Neural progenitor cell (in vitro differentiated cells): ENCODE data around the gene FYB2. TPM values are rescaled to one million over a fixed set of nuclear protein-coding genes. Genes with fewer than 3 reads are reported as not detected.

Experiments
- DNase-seq: peaks from one replicate; pipeline ENCODE4 v3.0.0-alpha.2; 2016; ENCODE audit warnings: low spot score
- H2AFZ ChIP-seq: fragments of 200-600 bp; sonication (generic); replicated peaks from 2 replicates; pipeline ENCODE4 v1.6.1; 2016; ENCODE audit warnings: antibody characterized with exemption
- H3F3A ChIP-seq: fragments of 200-600 bp; sonication (generic); 2 replicates; pipeline ENCODE4 v1.6.1; 2016; ENCODE audit warnings: antibody characterized with exemption, low read depth
- H3K27ac ChIP-seq: fragments of 200-600 bp; sonication (generic); 2 replicates; pipeline ENCODE4 v1.5.1; 2016; ENCODE audit warnings: mild to moderate bottlenecking
- H3K27me3 ChIP-seq: fragments of 200-600 bp; sonication (generic); 2 replicates; pipeline ENCODE4 v1.6.1; 2016; ENCODE audit warnings: mild to moderate bottlenecking, moderate library complexity
- H3K36me3 ChIP-seq: fragments of 200-600 bp; sonication (generic); 2 replicates; pipeline ENCODE4 v1.5.1; 2016
- H3K4me1 ChIP-seq: fragments of 200-600 bp; sonication (generic); 2 replicates; pipeline ENCODE4 v1.6.1; 2016; ENCODE audit warnings: mixed run types
- H3K4me2 ChIP-seq: fragments of 200-600 bp; sonication (generic); 2 replicates; pipeline ENCODE4 v1.6.1; 2016
- H3K4me3 ChIP-seq: fragments of 200-600 bp; sonication (generic); 2 replicates; pipeline ENCODE4 v1.5.1; 2016
- H3K79me2 ChIP-seq: fragments of 200-600 bp; sonication (generic); 2 replicates; pipeline ENCODE4 v1.6.1; 2016; ENCODE audit warnings: low read depth
- H3K9ac ChIP-seq: fragments of 200-600 bp; sonication (generic); 2 replicates; pipeline ENCODE4 v1.6.1; 2016
- H3K9me3 ChIP-seq: fragments of 200-600 bp; sonication (generic); 2 replicates; pipeline ENCODE4 v1.5.1; 2016; ENCODE audit warnings: low read depth
- H4K20me1 ChIP-seq: fragments of 200-600 bp; sonication (generic); 2 replicates; pipeline ENCODE4 v1.6.1; 2016; ENCODE audit warnings: low read depth
- H3K27ac Mint-ChIP-seq: 3 replicates; pipeline ENCODE4 v1.8.0; 2021; ENCODE audit warnings: mixed read lengths
- H3K27me3 Mint-ChIP-seq: 2 replicates; pipeline ENCODE4 v1.8.0; 2022; ENCODE audit warnings: low read depth, mild to moderate bottlenecking, inconsistent platforms, moderate library complexity, mixed read lengths; ENCODE audit not compliant: insufficient read depth
- H3K36me3 Mint-ChIP-seq: 3 replicates; pipeline ENCODE4 v1.8.0; 2021; ENCODE audit warnings: mixed read lengths
- H3K4me1 Mint-ChIP-seq: 3 replicates; pipeline ENCODE4 v1.8.0; 2021; ENCODE audit warnings: mixed read lengths
- H3K4me3 Mint-ChIP-seq: 3 replicates; pipeline ENCODE4 v1.8.0; 2021; ENCODE audit warnings: mild to moderate bottlenecking, moderate library complexity, mixed read lengths
- H3K9me3 Mint-ChIP-seq: 3 replicates; pipeline ENCODE4 v1.8.0; 2020; ENCODE audit warnings: mixed read lengths
- EZH2 ChIP-seq: fragments of 200-600 bp; sonication (generic); IDR thresholded peaks from 2 replicates; pipeline ENCODE4 v1.6.1; 2017; ENCODE audit warnings: antibody characterized with exemption, mild to moderate bottlenecking, moderate library complexity
- EZH2phosphoT487 ChIP-seq: fragments of 200-600 bp; sonication (generic); IDR thresholded peaks from 2 replicates; pipeline ENCODE4 v1.6.1; 2017; ENCODE audit warnings: antibody characterized with exemption
- total RNA-seq: library from RNA; depleted of rRNA; stranded (reverse); fragments of >200 nt; gene quantifications from 2 replicates; pipeline ENCODE4 v1.2.3, GENCODE V29; 2015; ENCODE audit warnings: low replicate concordance
- TF ChIP-seq, protein P1 (sequence below): fragments of 200-600 bp; sonication (generic); IDR thresholded peaks from 2 replicates; pipeline ENCODE4 v1.5.1; 2017; ENCODE audit warnings: antibody characterized with exemption, mild to moderate bottlenecking

FYB2 gene
- total RNA-seq, 1 donor from 2014 or later = 8.9 TPM

DNA sequence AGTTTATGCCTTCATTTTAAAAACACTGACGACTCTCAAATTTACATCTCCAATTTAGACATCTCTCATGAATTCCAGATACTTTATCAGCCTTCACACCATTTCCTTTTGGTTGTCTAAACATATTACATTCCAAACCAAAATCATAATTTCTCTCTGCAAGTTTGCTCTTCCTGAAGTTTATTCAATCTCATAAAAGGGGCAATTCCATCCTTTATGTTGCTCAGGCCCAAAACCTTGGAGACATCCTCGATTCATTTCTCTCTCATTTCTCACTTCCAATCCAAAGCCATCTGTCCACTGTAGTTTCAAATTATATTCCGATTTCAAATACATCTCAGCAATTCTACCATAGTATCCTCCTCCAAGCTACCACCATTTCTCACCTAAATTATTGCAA is 74.0 kb downstream of the FYB2 start:
- Histone ChIP-seq H3K36me3 (no peaks in the 10 kb centered on the region), H3K9me3 (peaks cover 5% of the 10 kb centered on the region), H3K4me1 (no peaks in the 10 kb centered on the region), H3K4me3 (no peak overlapping the region), H2AFZ (no peak overlapping the region), H3K4me2 (no peak overlapping the region), H3K79me2 (no peaks in the 10 kb centered on the region), H4K20me1 (no peaks in the 10 kb centered on the region), H3F3A (no peaks in the 10 kb centered on the region), H3K27ac (no peak overlapping the region), H3K9ac (no peak overlapping the region), H3K27me3 (no peaks in the 10 kb centered on the region)
- Mint-ChIP-seq H3K9me3 (no peaks in the 10 kb centered on the region), H3K27ac (no peak overlapping the region), H3K4me3 (no peak overlapping the region), H3K4me1 (no peaks in the 10 kb centered on the region), H3K36me3 (no peaks in the 10 kb centered on the region), H3K27me3 (peaks cover 2% of the 10 kb centered on the region)
- no peak for DNase-seq
- TF ChIP-seq, protein P1, sequence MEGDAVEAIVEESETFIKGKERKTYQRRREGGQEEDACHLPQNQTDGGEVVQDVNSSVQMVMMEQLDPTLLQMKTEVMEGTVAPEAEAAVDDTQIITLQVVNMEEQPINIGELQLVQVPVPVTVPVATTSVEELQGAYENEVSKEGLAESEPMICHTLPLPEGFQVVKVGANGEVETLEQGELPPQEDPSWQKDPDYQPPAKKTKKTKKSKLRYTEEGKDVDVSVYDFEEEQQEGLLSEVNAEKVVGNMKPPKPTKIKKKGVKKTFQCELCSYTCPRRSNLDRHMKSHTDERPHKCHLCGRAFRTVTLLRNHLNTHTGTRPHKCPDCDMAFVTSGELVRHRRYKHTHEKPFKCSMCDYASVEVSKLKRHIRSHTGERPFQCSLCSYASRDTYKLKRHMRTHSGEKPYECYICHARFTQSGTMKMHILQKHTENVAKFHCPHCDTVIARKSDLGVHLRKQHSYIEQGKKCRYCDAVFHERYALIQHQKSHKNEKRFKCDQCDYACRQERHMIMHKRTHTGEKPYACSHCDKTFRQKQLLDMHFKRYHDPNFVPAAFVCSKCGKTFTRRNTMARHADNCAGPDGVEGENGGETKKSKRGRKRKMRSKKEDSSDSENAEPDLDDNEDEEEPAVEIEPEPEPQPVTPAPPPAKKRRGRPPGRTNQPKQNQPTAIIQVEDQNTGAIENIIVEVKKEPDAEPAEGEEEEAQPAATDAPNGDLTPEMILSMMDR = no peak
- TF ChIP-seq EZH2 (no peak), EZH2phosphoT487 (no peak)

DNA sequence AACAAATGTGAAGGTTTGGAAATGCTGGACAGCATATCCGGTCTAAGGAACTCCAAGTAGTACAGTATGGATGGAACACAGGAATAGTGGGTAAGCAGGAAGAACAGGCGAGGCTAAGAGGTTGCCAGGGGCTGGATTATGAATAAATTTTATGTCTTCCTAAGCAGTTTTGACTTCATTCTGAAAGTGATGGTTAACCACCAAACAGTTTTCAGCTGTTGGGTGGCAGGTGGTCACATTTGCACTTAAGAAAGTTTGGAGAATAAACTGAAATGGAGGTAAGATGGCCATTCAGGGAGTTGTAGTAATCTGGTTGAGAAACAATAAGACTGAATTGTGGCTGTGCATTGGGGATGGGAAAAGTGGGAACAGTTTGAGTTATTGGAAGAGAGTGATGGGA is 90.2 kb downstream of the FYB2 start:
- Mint-ChIP-seq H3K4me1 (no peaks in the 10 kb centered on the region), H3K27me3 (peaks cover 2% of the 10 kb centered on the region), H3K27ac (no peak overlapping the region), H3K4me3 (no peak overlapping the region), H3K9me3 (no peaks in the 10 kb centered on the region), H3K36me3 (no peaks in the 10 kb centered on the region)
- H3K9me3 ChIP-seq = no peaks in the 10 kb centered on the region
- DNase-seq = no peak
- H4K20me1 ChIP-seq = no peaks in the 10 kb centered on the region
- H3K36me3 ChIP-seq = no peaks in the 10 kb centered on the region
- H2AFZ ChIP-seq = no peak overlapping the region
- TF ChIP-seq EZH2phosphoT487 (no peak), EZH2 (no peak)
- TF ChIP-seq, protein P1 = no peak
- H3K27me3 ChIP-seq = no peaks in the 10 kb centered on the region
- no peak overlapping the region for H3K27ac ChIP-seq
- no peaks in the 10 kb centered on the region for H3K4me1 ChIP-seq
- H3K79me2 ChIP-seq = no peaks in the 10 kb centered on the region
- no peaks in the 10 kb centered on the region for H3F3A ChIP-seq
- no peak overlapping the region for H3K9ac ChIP-seq
- no peak overlapping the region for H3K4me2 ChIP-seq
- H3K4me3 ChIP-seq = no peak overlapping the region

DNA sequence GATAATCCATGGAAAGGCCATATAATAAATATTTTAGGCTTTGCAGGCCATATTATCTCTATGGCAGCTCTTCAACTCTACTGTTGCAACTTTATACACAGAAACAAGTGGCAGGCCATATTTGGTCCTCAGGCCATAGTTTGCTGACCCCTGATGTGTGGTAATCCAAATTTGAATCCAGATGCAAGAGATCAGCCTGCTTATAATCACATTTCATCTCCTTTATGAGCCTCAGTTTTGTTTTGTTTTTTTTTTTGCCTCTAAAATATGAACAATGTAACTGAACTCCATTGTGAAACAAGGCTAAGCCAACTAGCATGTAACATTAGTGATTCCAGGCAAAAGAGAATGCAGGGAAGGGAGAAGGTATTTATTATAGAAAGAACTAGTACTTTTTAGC is 92.5 kb downstream of the FYB2 start:
- Histone ChIP-seq H3F3A (no peaks in the 10 kb centered on the region), H3K27me3 (no peaks in the 10 kb centered on the region), H4K20me1 (no peaks in the 10 kb centered on the region), H3K4me2 (no peak overlapping the region), H3K27ac (no peak overlapping the region), H3K79me2 (no peaks in the 10 kb centered on the region), H2AFZ (no peak overlapping the region), H3K9ac (no peak overlapping the region), H3K4me3 (no peak overlapping the region), H3K9me3 (no peaks in the 10 kb centered on the region), H3K36me3 (no peaks in the 10 kb centered on the region), H3K4me1 (no peaks in the 10 kb centered on the region)
- TF ChIP-seq, protein P1 = no peak
- TF ChIP-seq EZH2 (no peak), EZH2phosphoT487 (no peak)
- no peak overlapping the region for H3K4me3 Mint-ChIP-seq
- H3K27ac Mint-ChIP-seq = no peak overlapping the region
- no peaks in the 10 kb centered on the region for H3K27me3 Mint-ChIP-seq
- no peaks in the 10 kb centered on the region for H3K9me3 Mint-ChIP-seq
- H3K36me3 Mint-ChIP-seq = no peaks in the 10 kb centered on the region
- no peak for DNase-seq
- no peaks in the 10 kb centered on the region for H3K4me1 Mint-ChIP-seq

DNA sequence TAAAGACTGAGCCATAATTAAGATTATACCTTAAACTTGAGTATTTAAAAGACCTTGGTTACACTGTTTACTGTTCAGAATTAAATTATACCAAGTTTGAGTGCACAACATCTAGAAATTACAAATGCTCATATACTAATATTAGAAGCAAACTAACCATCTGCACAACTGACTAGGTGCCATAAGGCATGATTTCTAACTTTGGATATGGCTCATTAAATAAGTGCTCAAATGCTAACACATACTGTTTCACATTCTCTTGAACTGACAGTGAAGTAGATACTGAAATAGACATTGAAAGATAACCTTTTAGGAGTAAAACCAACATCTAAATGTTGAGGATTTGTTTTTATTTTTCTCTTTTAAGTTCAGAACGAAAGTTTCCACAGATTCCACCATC is 100.0 kb downstream of the FYB2 start:
- Histone ChIP-seq H3K27me3 (no peaks in the 10 kb centered on the region), H3K9me3 (no peaks in the 10 kb centered on the region), H3K36me3 (no peaks in the 10 kb centered on the region), H3K9ac (no peak overlapping the region), H3K4me2 (no peak overlapping the region), H4K20me1 (no peaks in the 10 kb centered on the region), H3F3A (no peaks in the 10 kb centered on the region), H2AFZ (no peak overlapping the region), H3K4me1 (no peaks in the 10 kb centered on the region), H3K4me3 (no peak overlapping the region), H3K27ac (no peak overlapping the region), H3K79me2 (no peaks in the 10 kb centered on the region)
- H3K27me3 Mint-ChIP-seq = no peaks in the 10 kb centered on the region
- DNase-seq = no peak
- H3K9me3 Mint-ChIP-seq = no peaks in the 10 kb centered on the region
- H3K4me3 Mint-ChIP-seq = no peak overlapping the region
- TF ChIP-seq EZH2 (no peak), EZH2phosphoT487 (no peak)
- TF ChIP-seq, protein P1 = no peak
- no peaks in the 10 kb centered on the region for H3K4me1 Mint-ChIP-seq
- no peaks in the 10 kb centered on the region for H3K36me3 Mint-ChIP-seq
- H3K27ac Mint-ChIP-seq = no peak overlapping the region
